GM21390 (cell line): Measurements from ENCODE around the gene TNFRSF11A.

Source experiments
- ATAC-seq: cut with Tn5 transposase; IDR thresholded peaks from one replicate; pipeline ENCODE4 v1.9.1; 2021; ENCODE audit not compliant: unreplicated experiment

The TNFRSF11A gene

DNA sequence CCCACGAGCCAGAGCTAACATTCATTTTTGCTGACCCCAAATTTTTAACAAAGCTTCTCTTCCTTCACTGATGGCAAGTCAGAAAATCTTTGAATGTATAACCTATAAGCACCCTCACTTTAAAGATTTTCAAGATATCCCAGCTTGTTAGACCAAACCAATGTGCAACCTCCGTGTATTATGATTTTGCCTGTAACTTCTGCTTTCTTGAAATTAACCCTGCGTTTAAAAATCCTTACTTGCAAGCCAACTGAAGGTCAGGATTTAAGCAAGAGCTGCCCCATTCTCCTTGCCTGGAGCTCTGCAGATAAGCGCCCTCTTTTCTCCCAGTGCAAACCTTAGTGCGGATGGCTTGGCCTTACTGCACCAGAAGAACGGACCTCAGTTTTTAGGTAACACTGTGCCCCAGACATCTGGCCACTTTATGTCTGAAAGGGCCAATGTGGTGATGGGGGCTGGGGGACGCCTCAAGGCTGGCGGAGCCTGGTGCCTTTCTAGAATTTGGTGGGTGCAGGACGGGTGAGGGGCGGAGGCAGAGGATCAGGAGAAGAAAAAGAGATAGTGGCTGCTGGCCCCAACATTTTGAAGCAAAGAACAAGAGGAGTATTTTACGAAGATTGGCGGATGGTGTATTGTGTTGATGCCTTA, 805 bp upstream of the TNFRSF11A start:
- no peak for ATAC-seq

DNA sequence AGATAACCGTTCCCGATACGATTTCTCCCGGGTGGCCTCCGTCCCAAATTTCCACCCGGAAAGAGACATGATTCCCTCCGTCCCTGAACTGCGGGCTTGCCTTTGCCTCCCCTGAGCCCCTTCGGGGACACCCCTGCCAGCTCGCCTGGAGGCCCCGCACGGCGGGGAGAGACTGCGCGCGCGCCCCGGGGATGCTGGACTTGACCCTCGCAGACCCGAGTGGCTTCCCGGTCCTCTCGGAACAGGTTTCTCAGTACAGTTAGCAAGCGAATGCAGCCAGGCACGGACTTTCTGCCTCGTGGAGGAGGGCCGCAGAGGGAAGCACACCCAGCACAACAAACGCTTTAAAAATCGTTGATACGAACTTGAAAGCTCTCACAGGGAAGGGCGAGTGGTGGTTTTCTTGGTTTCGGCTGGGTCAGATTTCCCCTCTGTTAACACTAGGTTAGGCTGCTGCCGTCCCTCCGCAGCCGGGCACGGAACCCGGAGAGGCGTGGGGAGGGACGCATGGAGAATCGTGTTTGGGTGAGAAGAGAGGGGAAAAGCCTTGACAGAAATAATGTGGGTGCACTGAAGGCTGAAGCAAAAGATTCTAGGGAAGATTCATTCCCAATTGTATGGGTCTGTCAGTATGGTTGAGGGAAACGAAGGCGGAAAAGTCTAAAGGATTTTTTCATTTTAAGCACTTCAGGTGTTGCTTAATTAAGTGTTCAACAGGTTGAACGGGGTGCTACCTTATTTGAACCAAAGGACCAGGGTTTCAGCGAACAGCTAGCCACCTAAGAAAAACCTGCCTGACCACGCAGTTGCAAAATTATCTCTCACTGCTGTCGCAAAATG, 916 bp downstream of the TNFRSF11A start:
- peak; percentile 35 for ATAC-seq

DNA sequence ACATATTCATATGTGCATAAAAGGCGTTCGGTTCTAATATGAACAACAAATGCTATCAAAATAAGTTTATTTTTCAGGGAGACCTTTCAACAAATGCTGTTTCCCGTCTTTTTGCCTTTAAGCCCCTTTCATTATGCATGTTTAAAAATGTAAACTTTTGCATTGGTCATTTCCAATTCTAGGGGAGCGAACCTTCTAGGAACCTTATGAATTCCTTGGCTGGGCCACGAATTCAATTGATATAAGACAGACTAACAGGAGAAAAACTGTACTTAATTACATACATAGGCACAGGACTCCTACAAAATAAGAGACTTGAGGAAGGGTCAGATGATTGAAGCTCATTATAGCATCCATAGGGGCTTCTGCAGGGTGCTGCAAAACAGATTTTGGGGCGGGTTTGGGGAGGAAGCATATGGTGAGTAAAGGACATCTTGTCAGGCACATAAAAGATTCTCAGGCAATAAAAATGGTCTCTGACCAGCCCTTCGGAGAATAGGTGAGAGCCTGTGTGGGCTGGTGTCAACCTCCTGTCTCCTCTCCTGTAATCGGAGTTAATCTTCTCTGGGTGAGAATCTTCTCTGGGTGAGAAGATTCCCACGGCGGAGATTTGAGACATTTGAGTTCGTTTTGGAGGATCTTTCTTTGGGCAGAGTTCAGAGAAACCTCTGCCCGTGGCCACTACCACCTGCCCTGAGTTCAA, 1.7 kb downstream of the TNFRSF11A start:
- no peak for ATAC-seq

- no peak for ATAC-seq
These were observed 2.9 kb downstream of the TNFRSF11A start for GRCh38 chr18:62327977-62328376.

DNA sequence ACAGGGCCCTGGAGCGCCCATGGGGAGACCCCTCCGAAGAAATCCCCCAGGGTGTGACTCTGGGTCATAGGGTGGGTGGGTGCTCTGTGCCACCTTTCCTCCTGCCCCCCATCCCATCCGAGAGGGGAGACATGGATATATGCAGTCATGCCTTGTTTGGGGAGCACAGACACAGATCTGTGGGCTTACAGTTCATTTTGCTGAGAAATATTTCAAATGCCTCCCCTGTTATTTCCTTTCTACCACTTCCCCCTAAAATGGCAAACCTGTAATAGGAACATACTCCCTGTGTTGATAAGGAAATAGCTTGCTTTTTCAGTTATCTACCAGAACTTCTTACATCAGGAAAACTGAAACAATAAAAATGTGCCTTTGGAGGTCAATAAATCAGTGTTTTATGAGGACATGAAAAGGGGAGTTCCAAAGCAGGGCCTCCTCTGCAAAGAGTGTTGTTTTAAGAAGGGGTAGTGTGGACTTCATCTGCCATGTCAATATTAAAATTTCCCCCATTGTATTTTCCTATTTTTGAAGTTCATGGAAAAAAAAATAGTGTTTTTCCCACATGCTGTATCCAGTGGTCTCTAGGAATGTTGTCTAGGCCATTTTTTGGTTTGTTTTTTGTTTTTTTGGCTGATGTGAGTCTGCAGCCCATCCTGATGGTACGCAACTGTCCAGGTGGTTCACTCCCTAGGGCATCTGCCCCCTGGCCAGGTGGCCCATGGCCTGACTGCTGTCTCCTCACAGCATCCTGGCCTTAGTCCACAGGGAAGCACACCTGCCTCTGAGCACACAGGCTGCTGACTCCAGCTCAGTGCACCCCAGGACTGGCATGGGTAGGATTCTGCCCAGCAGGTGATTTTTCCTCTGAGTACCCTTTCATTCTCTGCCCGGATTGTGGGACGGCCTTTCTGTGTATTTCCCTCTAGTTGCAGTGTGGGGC, 3.7 kb downstream of the TNFRSF11A start:
- no peak for ATAC-seq

DNA sequence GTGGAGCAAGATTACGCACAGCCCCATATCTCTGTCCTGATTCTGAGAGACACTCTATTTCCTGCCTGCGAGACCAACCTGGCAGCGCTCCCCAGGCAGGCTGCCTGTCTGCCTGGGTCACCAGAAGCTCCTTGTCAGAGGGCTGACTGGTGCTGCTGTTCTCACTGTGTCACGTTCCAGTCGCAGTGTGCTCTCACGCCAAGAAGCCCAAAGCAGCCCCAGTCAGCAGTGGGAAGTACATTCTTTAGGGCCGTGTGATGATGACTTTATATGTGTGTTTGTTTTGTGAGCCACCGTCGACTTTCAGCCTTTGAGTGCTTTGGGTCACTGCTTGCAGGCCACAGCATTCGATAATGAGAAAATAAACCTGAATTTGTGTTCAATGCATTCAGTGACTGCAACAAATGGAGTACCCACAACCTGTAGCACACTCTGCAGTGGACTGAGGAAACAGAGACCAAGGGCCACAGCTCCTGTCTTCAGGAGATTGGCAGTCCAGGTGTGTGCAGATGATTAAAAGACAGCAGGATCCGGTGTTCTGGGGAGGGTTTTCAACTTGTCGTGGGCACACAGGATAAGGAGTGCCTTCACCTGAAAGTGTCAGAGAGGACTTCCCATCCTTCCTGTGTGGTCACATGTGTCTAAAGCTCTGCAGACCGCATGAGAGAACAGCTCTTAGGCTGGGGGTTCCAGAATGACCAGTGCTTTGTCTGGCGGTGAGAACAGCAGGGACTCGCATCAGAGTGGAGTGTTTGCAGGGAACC, 4.8 kb downstream of the TNFRSF11A start:
- no peak for ATAC-seq

DNA sequence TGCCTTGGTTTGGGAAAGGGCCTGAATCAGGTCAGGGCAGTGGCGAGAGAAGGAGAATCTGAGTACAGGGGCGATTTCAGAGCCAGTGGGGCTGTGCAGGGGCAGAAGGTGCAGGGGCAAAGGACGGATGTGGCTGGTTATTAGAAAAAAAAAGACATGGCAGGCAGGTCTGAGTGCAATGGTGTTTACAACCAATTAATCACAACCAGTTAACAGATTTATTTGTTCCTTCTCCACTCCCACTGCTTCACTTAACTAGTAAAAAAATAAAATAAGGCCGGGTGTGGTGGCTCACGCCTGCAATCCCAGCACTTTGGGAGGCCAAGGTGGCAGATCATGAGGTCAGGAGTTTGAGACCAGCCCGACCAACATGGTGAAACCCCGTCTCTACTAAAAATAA, 5.5 kb downstream of the TNFRSF11A start:
- ATAC-seq, result no peak

DNA sequence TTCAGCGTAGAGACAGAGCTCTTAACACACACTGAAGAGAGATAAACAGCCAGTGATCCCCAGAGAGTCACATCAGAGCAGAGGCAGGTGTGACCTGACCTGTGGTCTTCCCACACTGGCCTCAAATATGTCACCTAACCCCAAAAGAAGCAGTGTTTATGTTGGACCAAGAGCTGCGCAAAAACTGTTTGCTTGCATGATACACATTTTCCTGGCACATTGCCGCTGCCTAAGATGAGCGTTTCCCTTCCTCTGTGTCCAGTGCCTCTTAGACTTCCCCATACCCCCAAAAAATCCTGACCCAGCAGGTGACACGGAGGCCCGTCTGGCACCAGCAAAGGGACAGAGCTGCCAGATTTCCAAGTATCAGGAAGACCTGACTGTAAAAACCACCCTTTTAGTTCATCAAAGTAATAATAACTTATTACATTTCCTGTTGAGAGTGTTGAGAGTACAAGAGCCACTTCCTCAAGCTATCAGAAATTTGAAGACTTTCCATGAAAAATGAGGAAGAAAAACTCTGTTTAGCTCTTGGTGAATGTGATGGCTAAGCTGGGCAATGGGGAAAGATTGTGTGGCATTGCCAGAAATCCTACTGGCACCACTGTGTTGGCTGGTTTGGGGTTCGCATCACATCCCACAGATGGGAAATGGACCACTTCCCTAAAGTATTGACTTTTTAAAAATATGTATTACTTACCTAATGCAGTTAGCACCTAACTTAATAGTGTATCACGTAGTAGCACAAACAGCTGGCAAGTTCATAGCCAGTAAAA, 6.7 kb downstream of the TNFRSF11A start:
- ATAC-seq, result no peak

- no peak for ATAC-seq
These were observed 7.3 kb downstream of the TNFRSF11A start for GRCh38 chr18:62332431-62332830.

- ATAC-seq, result no peak
These were observed 8.0 kb downstream of the TNFRSF11A start for GRCh38 chr18:62332964-62333695.

DNA sequence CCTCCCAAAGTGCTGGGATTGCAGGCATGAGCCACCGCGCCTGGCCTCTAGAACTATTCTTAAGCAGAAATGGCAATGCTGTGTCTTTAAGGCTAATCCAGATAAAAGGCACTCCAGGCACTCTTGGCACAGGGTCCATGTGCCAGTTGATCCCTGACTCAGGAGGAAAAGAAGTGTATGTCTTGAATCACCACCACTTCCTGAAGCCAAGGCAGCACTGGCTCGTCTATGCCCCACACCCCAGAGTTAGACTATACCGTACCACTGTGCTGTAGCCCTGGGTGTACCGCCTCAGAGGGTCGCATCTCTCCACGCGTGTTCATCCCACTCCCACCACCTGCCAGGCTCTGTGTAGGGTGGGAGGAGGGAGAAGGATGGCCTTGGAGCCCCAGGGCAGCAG, 9.0 kb downstream of the TNFRSF11A start:
- no peak for ATAC-seq

GRCh38 chr18:62335494-62335893, 10.4 kb downstream of the TNFRSF11A start:
- no peak for ATAC-seq

DNA sequence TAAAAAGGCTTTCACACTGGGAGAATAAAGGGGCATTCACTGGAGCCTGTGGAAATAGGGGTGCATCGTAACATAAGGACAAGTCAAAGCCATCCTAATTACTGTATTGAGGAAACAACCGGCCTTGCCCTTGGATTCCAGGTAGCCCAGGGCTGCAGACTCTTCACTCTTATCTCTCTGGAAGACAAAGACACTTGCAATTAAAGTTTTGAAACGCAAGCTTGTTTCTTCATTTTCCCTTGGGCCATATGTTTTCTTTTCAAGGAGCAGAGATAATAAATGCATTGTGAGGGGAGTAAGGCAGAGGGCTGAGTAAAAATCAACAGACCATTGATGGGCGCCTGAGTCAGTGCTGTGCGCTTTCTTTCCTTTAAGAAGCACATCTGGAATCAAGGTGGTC, 11.5 kb downstream of the TNFRSF11A start:
- ATAC-seq, result no peak

GRCh38 chr18:62337336-62337735, 12.2 kb downstream of the TNFRSF11A start:
- no peak for ATAC-seq

DNA sequence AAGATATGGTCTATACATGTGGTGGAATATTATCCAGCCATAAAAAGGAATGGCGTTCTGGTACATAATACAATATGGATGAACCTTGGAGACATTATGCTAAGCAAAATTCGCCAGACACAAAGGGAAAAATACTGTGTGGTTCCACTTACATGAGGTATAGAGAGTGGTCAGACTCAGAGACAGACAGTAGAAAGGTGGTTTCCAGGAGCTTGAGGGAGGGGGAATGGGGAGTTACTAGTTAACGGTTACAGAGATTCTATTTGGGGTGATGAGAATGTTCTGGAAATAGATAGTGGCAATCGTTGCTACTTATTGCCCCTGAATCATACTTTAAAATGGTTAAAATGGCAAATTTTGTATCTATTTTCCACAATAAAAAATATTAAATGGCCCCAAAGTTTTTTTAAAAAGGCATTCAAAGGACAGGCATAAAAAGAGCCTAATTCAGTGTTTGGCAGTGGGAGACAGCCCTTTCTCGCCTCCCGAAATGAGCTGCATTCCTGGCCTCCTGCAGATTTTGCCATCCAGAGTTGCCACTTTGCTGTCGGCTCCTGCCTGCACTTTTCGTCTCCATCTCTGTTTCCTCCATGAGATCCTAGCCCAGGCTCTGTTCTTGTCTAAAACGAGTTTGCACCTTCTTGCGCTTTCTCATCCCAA, 13.5 kb downstream of the TNFRSF11A start:
- ATAC-seq, result no peak

DNA sequence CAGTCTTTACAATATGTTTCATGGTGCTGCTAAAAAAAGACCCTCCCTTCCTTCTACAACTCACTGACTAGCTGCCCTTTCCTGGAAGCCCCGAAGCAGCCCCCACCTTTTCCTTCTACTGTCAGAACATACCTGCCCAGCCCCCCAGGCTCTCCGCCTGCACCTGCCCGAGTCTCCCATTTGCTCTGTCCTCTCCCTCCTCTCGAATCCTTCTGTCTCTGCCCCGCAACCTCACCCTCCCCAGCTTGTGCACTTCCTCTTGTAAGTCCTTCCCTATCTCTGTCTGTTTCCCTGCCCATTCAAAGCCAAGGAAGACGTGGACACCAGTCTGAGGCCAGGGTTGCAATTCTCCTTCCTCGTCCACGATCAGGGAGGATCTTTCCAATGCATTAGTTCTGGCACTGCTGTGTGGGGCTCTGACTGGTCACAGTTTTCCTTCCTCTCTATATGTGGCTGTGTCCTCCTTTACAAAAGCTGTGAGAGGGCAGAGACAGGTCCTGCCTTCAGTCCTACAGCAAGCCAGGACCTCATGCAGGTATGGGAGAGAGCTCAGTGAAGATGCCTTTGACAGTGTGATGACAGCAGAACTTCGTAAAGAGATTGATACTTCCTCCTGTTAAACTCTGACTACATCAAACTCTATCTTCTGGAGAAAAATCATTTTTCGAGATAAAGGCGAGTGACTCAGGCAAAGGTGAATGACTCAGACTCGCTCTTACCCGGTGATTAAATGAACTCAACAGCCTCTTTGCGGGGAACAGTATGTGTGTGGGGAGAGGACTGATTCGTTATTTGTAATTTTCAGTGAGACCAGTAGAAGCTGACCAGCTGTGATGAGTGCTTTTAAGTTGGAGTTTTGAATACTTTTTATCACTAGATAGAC, 14.2 kb downstream of the TNFRSF11A start:
- no peak for ATAC-seq

GRCh38 chr18:62340996-62341395, 15.9 kb downstream of the TNFRSF11A start:
- no peak for ATAC-seq
